H9 (cell line): ENCODE results near the gene DOCK1. TPM values are rescaled to one million over a fixed set of nuclear protein-coding genes. Genes with fewer than 3 reads are reported as not detected.

ENCODE experiments used
- DNase-seq: peaks from one replicate; pipeline ENCODE4 v3.0.0-alpha.2; 2017
- H2AFZ ChIP-seq: one replicate; pipeline ENCODE4 v1.6.1; 2013; ENCODE audit warnings: mild to moderate bottlenecking, low read length, control low read depth, moderate library complexity
- H2AK5ac ChIP-seq: 2 replicates; pipeline ENCODE4 v1.6.1; 2013; ENCODE audit warnings: low read length, control low read depth, mixed read lengths; ENCODE audit not compliant: insufficient read length
- H2BK120ac ChIP-seq: one replicate; pipeline ENCODE4 v1.6.1; 2013; ENCODE audit warnings: low read depth, mild to moderate bottlenecking, low read length, control low read depth, inconsistent platforms; ENCODE audit not compliant: poor library complexity, severe bottlenecking
- H2BK12ac ChIP-seq: 2 replicates; pipeline ENCODE4 v1.6.1; 2013; ENCODE audit warnings: low read length, control low read depth, mixed read lengths, low read depth; ENCODE audit not compliant: insufficient read length
- H2BK15ac ChIP-seq: 2 replicates; pipeline ENCODE4 v1.6.1; 2013; ENCODE audit warnings: low read depth, low read length, control low read depth
- H2BK20ac ChIP-seq: one replicate; pipeline ENCODE4 v1.6.1; 2013; ENCODE audit warnings: low read depth, mild to moderate bottlenecking, low read length, control low read depth, inconsistent platforms; ENCODE audit not compliant: poor library complexity, severe bottlenecking
- H2BK5ac ChIP-seq: 2 replicates; pipeline ENCODE4 v1.6.1; 2013; ENCODE audit warnings: low read length, control low read depth, mixed read lengths; ENCODE audit not compliant: insufficient read length
- H3K14ac ChIP-seq: 2 replicates; pipeline ENCODE4 v1.6.1; 2013; ENCODE audit warnings: low read length, control low read depth; ENCODE audit not compliant: insufficient read depth
- H3K18ac ChIP-seq: 2 replicates; pipeline ENCODE4 v1.6.1; 2013; ENCODE audit warnings: low read depth, mild to moderate bottlenecking, mixed read lengths, low read length, control low read depth; ENCODE audit not compliant: insufficient read length
- H3K23ac ChIP-seq: 2 replicates; pipeline ENCODE4 v1.6.1; 2013; ENCODE audit warnings: low read length, control low read depth, mixed read lengths, low read depth; ENCODE audit not compliant: insufficient read length
- H3K23me2 ChIP-seq: 2 replicates; pipeline ENCODE4 v1.6.1; 2013; ENCODE audit warnings: low read depth, mild to moderate bottlenecking, mixed read lengths, low read length, control low read depth; ENCODE audit not compliant: insufficient read length, poor library complexity, severe bottlenecking
- H3K27ac ChIP-seq: 2 replicates; pipeline ENCODE4 v1.5.1; 2013; ENCODE audit warnings: low read length, control low read depth, mixed read lengths, low read depth; ENCODE audit not compliant: insufficient read length
- H3K27me3 ChIP-seq: 2 replicates; pipeline ENCODE4 v1.6.1; 2013; ENCODE audit warnings: low read length, control low read depth, inconsistent platforms; ENCODE audit not compliant: insufficient read depth
- H3K4ac ChIP-seq: 2 replicates; pipeline ENCODE4 v1.6.1; 2013; ENCODE audit warnings: low read depth, mild to moderate bottlenecking, control low read depth, inconsistent platforms, low read length, moderate library complexity
- H3K4me1 ChIP-seq: 2 replicates; pipeline ENCODE4 v1.6.1; 2013; ENCODE audit warnings: low read length, control low read depth, inconsistent platforms; ENCODE audit not compliant: insufficient read depth
- H3K4me2 ChIP-seq: 2 replicates; pipeline ENCODE4 v1.6.1; 2013; ENCODE audit warnings: low read length, control low read depth, mixed read lengths; ENCODE audit not compliant: insufficient read length, insufficient read depth
- H3K56ac ChIP-seq: 2 replicates; pipeline ENCODE4 v1.6.1; 2013; ENCODE audit warnings: low read depth, mild to moderate bottlenecking, mixed read lengths, low read length, control low read depth; ENCODE audit not compliant: insufficient read length
- H3K79me1 ChIP-seq: 2 replicates; pipeline ENCODE4 v1.6.1; 2013; ENCODE audit warnings: low read depth, mild to moderate bottlenecking, moderate library complexity, low read length, control low read depth, inconsistent platforms; ENCODE audit not compliant: insufficient read depth, poor library complexity, severe bottlenecking
- H3K79me2 ChIP-seq: 2 replicates; pipeline ENCODE4 v1.6.1; 2013; ENCODE audit warnings: low read length, control low read depth, inconsistent platforms; ENCODE audit not compliant: insufficient read depth
- H3K9ac ChIP-seq: 2 replicates; pipeline ENCODE4 v1.6.1; 2013; ENCODE audit warnings: low read length, control low read depth, mixed read lengths; ENCODE audit not compliant: insufficient read length; ENCODE audit errors: extremely low read depth
- H3K9me3 ChIP-seq: one replicate; pipeline ENCODE4 v1.6.1; 2013; ENCODE audit warnings: low read depth, low read length, inconsistent platforms; ENCODE audit not compliant: control insufficient read depth
- H3T11ph ChIP-seq: one replicate; pipeline ENCODE4 v1.6.1; 2013; ENCODE audit warnings: mild to moderate bottlenecking, low read length, control low read depth, inconsistent platforms
- H4K20me1 ChIP-seq: one replicate; pipeline ENCODE4 v1.6.1; 2013; ENCODE audit not compliant: control insufficient read depth, insufficient read length, insufficient read depth
- H4K5ac ChIP-seq: 2 replicates; pipeline ENCODE4 v1.6.1; 2013; ENCODE audit warnings: low read depth, mild to moderate bottlenecking, mixed read lengths, low read length, control low read depth; ENCODE audit not compliant: insufficient read length
- H4K8ac ChIP-seq: replicated peaks from 2 replicates; pipeline ENCODE4 v1.6.1; 2013; ENCODE audit warnings: low read length, control low read depth, mixed read lengths, low read depth; ENCODE audit not compliant: insufficient read length
- H4K91ac ChIP-seq: 2 replicates; pipeline ENCODE4 v1.6.1; 2013; ENCODE audit warnings: low read depth, mild to moderate bottlenecking, moderate library complexity, mixed read lengths, low read length, control low read depth; ENCODE audit not compliant: insufficient read length
- H3K27ac Mint-ChIP-seq, 3 experiments: 2 replicates in 2 of 3; 3 replicates in 1 of 3; pipeline ENCODE4 v1.8.0; 2020 to 2021; ENCODE audit warnings: mixed read lengths in 3 of 3, mild to moderate bottlenecking in 1 of 3, moderate library complexity in 1 of 3
- H3K27me3 Mint-ChIP-seq: 2 replicates; pipeline ENCODE4 v1.8.0; 2021; ENCODE audit warnings: low read depth, mild to moderate bottlenecking, moderate library complexity, mixed read lengths
- H3K36me3 Mint-ChIP-seq, 3 experiments: 2 replicates in 2 of 3; 3 replicates in 1 of 3; pipeline ENCODE4 v1.8.0; 2020 to 2021; ENCODE audit warnings: low read depth in 3 of 3, mixed read lengths in 3 of 3; ENCODE audit not compliant: insufficient read depth in 1 of 3
- H3K4me1 Mint-ChIP-seq, 2 experiments: 2 replicates each; pipeline ENCODE4 v1.8.0; 2020; ENCODE audit warnings: mixed read lengths in 2 of 2
- H3K4me3 Mint-ChIP-seq, 2 experiments: 2 replicates in 1 of 2; 3 replicates in 1 of 2; pipeline ENCODE4 v1.8.0; 2020 to 2021; ENCODE audit warnings: mild to moderate bottlenecking in 2 of 2, mixed read lengths in 2 of 2, moderate library complexity in 1 of 2
- H3K9me3 Mint-ChIP-seq, 2 experiments: 2 replicates in 1 of 2; 3 replicates in 1 of 2; pipeline ENCODE4 v1.8.0; 2020; ENCODE audit warnings: mild to moderate bottlenecking in 2 of 2, mixed read lengths in 2 of 2, moderate library complexity in 1 of 2
- WGBS: extraction: QIAGEN DNeasy Blood & Tissue Kit; methylation state at CpG from one replicate; pipeline ENCODE4 v1.1.7; 2013; ENCODE audit warnings: missing lambda C conversion rate, low lambda C conversion rate, mixed read lengths; ENCODE audit not compliant: insufficient read length; ENCODE audit errors: extremely low coverage; 5-methylcytosine and 5-hydroxymethylcytosine counted together
- total RNA-seq: library from RNA; stranded (reverse); gene quantifications from 2 replicates; pipeline ENCODE4 v1.2.1, GENCODE V29; 2021
- TF ChIP-seq, protein P1 (sequence below): fragments of 200-600 bp; sonication (generic); conservative IDR thresholded peaks from 3 replicates; pipeline ENCODE4 v1.8.0; 2021; ENCODE audit warnings: antibody characterized with exemption, mild to moderate bottlenecking

DOCK1 gene
- total RNA-seq, 1 experiment from 2014 or later, result 57.0 TPM

DNA sequence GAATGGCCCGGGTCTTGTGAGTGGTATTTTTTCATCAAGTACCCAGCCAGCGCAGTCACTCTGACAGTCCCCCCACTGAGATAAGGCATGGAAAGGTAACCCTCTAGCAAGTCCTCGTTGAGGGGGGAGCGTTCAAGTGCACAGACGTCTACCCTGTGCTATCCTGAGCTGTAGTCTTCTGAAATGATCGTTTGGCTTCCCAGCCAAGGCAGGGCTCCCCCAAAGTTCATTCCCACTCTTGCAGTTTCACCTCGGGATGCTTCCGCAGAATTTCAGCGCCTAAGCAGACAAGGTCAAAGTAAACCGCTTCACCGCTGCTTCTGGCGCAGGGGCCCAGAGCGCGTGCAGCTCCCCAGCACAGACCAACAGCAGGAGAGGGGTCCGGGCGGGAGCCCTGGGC, 289.4 kb downstream of the DOCK1 start:
- no CpG with 5 or more reads among the region's 16 CpGs for WGBS
- no peak overlapping the region for H3K23ac ChIP-seq
- Mint-ChIP-seq H3K4me1 (peaks cover 13% of the 10 kb centered on the region in 2 experiments), H3K27me3 (peaks cover 40% of the 10 kb centered on the region), H3K9me3 (no peaks in the 10 kb centered on the region), H3K27ac (no peak overlapping the region), H3K4me3 (peak overlapping the region; percentile 58 to 77; a peak in 4 of 5 replicates), H3K36me3 (no peaks in the 10 kb centered on the region)
- peaks cover 3% of the 10 kb centered on the region for H4K20me1 ChIP-seq
- no peak overlapping the region for H2BK120ac ChIP-seq
- H3K27me3 ChIP-seq, result peaks cover 3% of the 10 kb centered on the region; the same call in 1 of the 2 replicates
- no peak overlapping the region for H3K56ac ChIP-seq
- H3K79me2 ChIP-seq, result no peaks in the 10 kb centered on the region
- H3K27ac ChIP-seq, result no peak overlapping the region
- no peak overlapping the region for H4K91ac ChIP-seq
- no peak overlapping the region for H2AFZ ChIP-seq
- no peaks in the 10 kb centered on the region for H3K9me3 ChIP-seq
- H4K5ac ChIP-seq, result no peak overlapping the region
- no peak overlapping the region; the same call in 1 of the 2 replicates for H3K14ac ChIP-seq
- H3K4me2 ChIP-seq, result peak overlapping the region; percentile 55
- no peaks in the 10 kb centered on the region for H3K79me1 ChIP-seq
- TF ChIP-seq, protein P1, sequence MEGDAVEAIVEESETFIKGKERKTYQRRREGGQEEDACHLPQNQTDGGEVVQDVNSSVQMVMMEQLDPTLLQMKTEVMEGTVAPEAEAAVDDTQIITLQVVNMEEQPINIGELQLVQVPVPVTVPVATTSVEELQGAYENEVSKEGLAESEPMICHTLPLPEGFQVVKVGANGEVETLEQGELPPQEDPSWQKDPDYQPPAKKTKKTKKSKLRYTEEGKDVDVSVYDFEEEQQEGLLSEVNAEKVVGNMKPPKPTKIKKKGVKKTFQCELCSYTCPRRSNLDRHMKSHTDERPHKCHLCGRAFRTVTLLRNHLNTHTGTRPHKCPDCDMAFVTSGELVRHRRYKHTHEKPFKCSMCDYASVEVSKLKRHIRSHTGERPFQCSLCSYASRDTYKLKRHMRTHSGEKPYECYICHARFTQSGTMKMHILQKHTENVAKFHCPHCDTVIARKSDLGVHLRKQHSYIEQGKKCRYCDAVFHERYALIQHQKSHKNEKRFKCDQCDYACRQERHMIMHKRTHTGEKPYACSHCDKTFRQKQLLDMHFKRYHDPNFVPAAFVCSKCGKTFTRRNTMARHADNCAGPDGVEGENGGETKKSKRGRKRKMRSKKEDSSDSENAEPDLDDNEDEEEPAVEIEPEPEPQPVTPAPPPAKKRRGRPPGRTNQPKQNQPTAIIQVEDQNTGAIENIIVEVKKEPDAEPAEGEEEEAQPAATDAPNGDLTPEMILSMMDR, result no peak
- no peak overlapping the region for H4K8ac ChIP-seq
- H2AK5ac ChIP-seq, result no peak overlapping the region
- H3K4ac ChIP-seq, result no peak overlapping the region
- no peak overlapping the region for H2BK12ac ChIP-seq
- no peak overlapping the region for H3T11ph ChIP-seq
- H3K9ac ChIP-seq, result no peak overlapping the region
- H2BK20ac ChIP-seq, result no peak overlapping the region
- H2BK5ac ChIP-seq, result no peak overlapping the region
- H3K4me1 ChIP-seq, result peaks cover 2% of the 10 kb centered on the region; the same call in 1 of the 2 replicates
- peaks cover 18% of the 10 kb centered on the region for H3K23me2 ChIP-seq
- DNase-seq, result no peak
- no peak overlapping the region for H3K18ac ChIP-seq
- H2BK15ac ChIP-seq, result no peak overlapping the region
